Subcutaneous adipose tissue (tissue), 4 donors: Measurements from ENCODE around the gene CDC42BPG. TPM values are rescaled to one million over a fixed set of nuclear protein-coding genes. Genes with fewer than 3 reads are reported as not detected.

Experiments
- total RNA-seq, 4 donors: library from RNA; depleted of rRNA; stranded (reverse); fragments of >200 nt; gene quantifications; one replicate each; pipeline ENCODE4 v1.1.0, GENCODE V29; 2016
- TF ChIP-seq, protein P1 (sequence below): fragments of 450-650 bp; IDR thresholded peaks from one replicate; pipeline ENCODE4 v1.5.1; 2016; ENCODE audit warnings: low read depth, mild to moderate bottlenecking, control low read depth, antibody characterized with exemption, moderate library complexity

Gene CDC42BPG
- total RNA-seq, 4 donors from 2014 or later = 0.17 to 0.38 (median 0.22) TPM; not detected in 1

DNA sequence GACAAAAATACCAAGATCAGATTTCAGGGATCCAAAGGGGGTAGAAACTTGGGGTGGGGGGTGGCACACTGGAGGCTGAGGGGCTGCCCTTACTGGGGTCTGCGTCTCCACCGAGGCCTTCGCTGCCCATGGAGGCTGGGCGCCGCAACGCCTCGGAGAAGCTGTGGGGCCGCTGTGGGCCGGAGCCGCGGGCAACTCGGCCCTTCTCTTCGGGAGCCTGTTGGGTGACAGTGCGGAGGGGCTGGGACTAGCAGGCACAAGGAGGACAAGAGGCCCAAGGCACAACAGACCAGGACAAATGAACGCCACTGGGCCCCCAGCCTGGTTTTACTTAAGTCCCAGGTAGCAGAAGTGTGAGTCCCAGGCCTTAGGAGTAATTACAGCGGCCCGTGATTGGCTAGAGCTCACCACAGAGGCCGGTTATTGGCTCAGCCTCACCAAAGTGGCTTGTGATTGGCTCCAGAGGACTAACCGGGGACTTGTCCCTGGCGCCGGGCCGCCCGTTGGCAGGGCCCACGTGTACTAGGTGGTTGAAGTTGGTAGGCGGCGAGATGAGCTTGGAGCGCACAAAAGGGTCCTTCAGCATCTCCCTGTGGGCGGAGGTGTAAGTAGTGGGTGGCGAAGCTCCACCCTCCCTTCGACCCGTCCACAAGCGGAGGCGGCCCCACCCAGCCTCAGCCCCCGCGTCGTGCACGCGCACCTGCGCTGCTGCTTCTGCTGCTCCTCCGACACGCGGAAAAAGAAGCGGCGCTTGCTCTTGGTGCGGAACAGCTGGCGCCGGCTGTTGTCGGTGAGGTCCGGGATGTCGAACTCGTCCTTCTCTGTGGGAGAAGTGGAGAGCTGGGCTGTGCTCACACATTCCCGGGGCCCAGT lies 17.6 kb downstream of the CDC42BPG start:
- TF ChIP-seq, protein P1, sequence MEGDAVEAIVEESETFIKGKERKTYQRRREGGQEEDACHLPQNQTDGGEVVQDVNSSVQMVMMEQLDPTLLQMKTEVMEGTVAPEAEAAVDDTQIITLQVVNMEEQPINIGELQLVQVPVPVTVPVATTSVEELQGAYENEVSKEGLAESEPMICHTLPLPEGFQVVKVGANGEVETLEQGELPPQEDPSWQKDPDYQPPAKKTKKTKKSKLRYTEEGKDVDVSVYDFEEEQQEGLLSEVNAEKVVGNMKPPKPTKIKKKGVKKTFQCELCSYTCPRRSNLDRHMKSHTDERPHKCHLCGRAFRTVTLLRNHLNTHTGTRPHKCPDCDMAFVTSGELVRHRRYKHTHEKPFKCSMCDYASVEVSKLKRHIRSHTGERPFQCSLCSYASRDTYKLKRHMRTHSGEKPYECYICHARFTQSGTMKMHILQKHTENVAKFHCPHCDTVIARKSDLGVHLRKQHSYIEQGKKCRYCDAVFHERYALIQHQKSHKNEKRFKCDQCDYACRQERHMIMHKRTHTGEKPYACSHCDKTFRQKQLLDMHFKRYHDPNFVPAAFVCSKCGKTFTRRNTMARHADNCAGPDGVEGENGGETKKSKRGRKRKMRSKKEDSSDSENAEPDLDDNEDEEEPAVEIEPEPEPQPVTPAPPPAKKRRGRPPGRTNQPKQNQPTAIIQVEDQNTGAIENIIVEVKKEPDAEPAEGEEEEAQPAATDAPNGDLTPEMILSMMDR = no peak

DNA sequence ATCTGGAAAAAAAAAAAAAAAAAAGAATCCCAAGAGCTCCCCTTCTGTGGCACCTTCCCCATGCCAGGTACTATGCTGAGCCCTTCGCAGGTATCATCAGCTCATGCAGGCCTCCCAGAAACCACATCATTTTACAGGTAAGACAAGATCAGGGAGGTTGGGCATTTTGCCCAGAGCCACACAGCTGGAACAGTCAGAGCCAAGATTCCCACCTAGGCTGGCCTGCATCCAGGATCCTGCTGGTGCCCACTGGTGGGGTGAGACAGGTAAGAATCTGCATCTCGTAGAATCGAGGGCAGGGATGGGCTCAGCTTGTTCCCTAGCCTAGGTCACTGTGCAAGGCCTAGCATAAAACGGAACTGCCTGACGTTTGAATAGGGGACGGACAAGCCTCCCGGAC lies 18.4 kb downstream of the CDC42BPG start:
- TF ChIP-seq, protein P1 = no peak

DNA sequence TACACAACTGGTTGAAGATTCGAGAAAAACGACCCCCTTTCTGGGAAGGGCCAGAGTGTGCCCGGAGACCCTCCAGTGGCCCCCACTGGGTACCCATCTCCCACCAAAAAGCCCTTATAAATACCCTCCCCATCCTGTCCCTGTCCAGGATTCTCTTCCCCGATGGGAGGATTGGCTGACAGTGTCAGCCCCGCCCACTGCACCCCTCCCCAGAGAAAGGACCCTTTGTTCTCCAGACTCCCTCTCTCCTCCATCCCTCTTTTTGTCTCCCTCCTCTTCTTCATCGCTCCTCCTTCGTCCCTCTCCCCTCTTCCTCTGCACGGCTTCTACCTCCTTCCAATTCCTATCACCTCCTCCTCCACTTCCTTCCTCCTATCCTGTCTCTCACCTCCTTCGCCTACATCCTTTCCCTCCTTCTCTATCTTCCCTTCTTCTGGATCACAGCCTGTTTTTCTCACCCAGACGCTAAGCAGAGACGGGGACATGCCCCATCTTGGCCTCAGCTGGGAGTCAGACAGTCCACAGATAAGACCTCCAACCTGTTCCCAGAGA lies 20.8 kb downstream of the CDC42BPG start:
- TF ChIP-seq, protein P1 = no peak

DNA sequence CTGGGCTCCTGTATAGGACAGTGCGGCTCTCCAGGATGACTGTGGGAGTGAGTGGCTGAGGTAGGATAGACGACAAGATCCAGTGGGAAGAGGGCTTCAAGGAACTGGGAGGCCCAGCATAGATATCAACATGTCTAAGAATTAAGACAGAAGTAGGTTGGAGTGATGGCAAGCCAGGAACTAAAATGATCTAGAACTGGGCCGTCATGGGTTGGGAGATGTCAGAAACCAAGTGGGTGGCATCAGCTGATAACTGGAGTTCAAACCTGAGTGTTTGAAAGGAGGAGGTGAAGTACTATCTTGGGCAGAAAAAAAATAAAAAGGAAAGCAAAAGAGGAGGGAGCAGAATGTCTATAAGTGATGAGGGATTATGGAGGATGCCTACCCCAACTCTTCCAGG lies 27.0 kb downstream of the CDC42BPG start:
- TF ChIP-seq, protein P1 = no peak

DNA sequence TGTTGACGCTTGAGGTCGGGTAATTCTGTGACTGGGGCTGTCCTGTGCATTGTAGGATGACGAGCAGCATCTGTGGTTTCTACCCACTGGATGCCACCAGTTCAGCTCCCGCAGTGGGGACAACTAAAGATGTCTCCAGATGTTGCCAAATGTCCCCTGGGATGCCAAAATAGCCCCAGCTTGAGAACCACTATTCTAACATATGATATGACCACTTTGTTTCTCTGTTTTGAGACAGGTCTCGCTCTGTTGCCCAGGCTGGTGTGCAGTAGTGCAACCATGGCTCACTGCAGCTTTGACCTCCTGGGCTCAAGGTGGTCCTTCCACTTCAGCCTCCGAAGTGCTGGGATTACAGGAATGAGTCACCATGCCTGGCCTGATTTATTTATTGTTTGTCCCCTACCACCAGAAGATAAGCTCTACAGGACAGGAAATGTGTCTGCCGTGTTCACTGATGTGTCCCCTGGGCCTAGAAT lies 29.7 kb downstream of the CDC42BPG start:
- TF ChIP-seq, protein P1 = no peak

DNA sequence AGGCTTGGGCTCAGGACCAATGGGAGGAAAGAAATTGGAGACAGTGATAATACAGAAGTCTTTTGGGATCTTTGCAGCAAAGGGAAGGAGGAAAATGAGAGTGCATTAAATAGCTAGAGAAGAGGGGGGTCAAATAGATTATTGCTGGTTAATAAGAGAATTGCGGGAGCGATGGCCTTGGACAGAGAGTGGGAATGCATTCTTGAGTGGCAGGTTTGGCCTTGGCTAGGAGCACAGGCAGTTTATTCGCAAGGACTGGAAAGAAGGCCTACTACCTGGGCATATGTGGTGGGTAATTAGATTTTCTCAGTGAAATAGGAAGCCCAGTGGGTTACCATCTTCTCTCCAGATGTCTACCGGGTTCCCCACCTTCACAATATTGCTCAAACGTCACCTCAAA lies 30.6 kb downstream of the CDC42BPG start:
- TF ChIP-seq, protein P1 = no peak

DNA sequence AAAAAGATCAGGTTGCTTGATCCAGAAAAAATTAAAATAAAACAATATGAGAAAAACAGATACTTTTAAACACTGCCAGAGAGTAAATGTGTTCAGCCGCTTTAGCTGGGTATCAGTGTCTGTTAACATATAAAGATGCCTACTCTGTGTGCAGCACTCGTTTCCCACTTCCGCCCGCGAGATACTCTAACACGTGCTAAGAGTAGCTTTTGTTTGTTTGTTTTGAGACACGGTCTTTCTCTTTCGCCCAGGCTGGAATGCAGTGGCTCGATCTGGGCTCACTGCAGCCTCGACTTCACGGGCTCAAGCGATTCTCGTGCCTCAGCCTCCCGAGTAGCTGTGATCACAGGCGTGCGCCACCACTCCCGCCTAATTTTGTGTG lies 33.6 kb downstream of the CDC42BPG start:
- TF ChIP-seq, protein P1 = no peak
